Measurements from ENCODE around the gene PGLYRP4.
"Not testable (repeated sequence)": the region's sequence is repeated elsewhere in the genome, so short reads cannot be mapped to it uniquely, and the experiment has no call there.

PGLYRP4 gene

GRCh38 chr1:153350321-153350957 is 1.8 kb upstream of the PGLYRP4 start:
- H3K27ac ChIP-seq, result no peak overlapping the region
- TF ChIP-seq CTCF (IDR thresholded peaks at IDR 0.05) (no peak), ZFX (IDR thresholded peaks at IDR 0.05; ENCODE audit: borderline replicate concordance) (no peak)

GRCh38 chr1:153349363-153350320 is 1.0 kb upstream of the PGLYRP4 start:
- H3K27ac ChIP-seq, result no peak overlapping the region
- TF ChIP-seq CTCF (IDR thresholded peaks at IDR 0.05), result no peak
- no peak for TF ChIP-seq ZFX (IDR thresholded peaks at IDR 0.05; ENCODE audit: borderline replicate concordance)

- H3K27ac ChIP-seq, result no peak overlapping the region
- TF ChIP-seq CTCF (IDR thresholded peaks at IDR 0.05) (no peak), ZFX (IDR thresholded peaks at IDR 0.05; ENCODE audit: borderline replicate concordance) (no peak)
Observed at GRCh38 chr1:153347856-153348255, 785 bp downstream of the PGLYRP4 start.

- not testable (repeated sequence) for H3K27ac ChIP-seq
Observed at GRCh38 chr1:153347049-153347448, 1.6 kb downstream of the PGLYRP4 start.

- H3K27ac ChIP-seq, result no peak overlapping the region
- TF ChIP-seq CTCF (IDR thresholded peaks at IDR 0.05) (no peak), ZFX (IDR thresholded peaks at IDR 0.05; ENCODE audit: borderline replicate concordance) (no peak)
Observed at GRCh38 chr1:153346077-153346723, 2.4 kb downstream of the PGLYRP4 start.

GRCh38 chr1:153345187-153346076 is 3.2 kb downstream of the PGLYRP4 start:
- TF ChIP-seq ZFX (IDR thresholded peaks at IDR 0.05; ENCODE audit: borderline replicate concordance) (no peak), CTCF (IDR thresholded peaks at IDR 0.05) (no peak)
- no peak overlapping the region for H3K27ac ChIP-seq

- no peak overlapping the region for H3K27ac ChIP-seq
- TF ChIP-seq CTCF (IDR thresholded peaks at IDR 0.05) (no peak), ZFX (IDR thresholded peaks at IDR 0.05; ENCODE audit: borderline replicate concordance) (no peak)
Observed at GRCh38 chr1:153344718-153345025, 4.0 kb downstream of the PGLYRP4 start.

Measured in 22Rv1 (cell line).